Astrocyte of the spinal cord (primary cell): ENCODE data around the gene RHCG.

Experiments
- DNase-seq: peaks from one replicate; pipeline ENCODE4 v3.0.0; 2011; ENCODE audit warnings: low read depth, low spot score
- H3K4me3 ChIP-seq: 2 replicates; pipeline ENCODE4 v1.5.1; 2011; ENCODE audit warnings: low read depth, mild to moderate bottlenecking, low read length, moderate library complexity
- CTCF ChIP-seq: IDR thresholded peaks from 2 replicates; pipeline ENCODE4 v1.5.1; 2012; ENCODE audit warnings: low read depth, mild to moderate bottlenecking, low read length, inconsistent platforms
- in situ Hi-C: cut with HindIII; loops from 2 replicates; pipeline ENCODE4 v1.10.0; 2017; ENCODE audit warnings: low sequenced_read_pairs

The RHCG gene

GRCh38 chr15:89530976-89531375, 34.6 kb upstream of the RHCG start:
- in situ Hi-C loops: no loop called here
- DNase-seq: no peak
- no peak for TF ChIP-seq CTCF
- H3K4me3 ChIP-seq: no peak overlapping the region

GRCh38 chr15:89528757-89529352, 32.5 kb upstream of the RHCG start:
- in situ Hi-C loops: no loop called here
- no peak for TF ChIP-seq CTCF

DNA sequence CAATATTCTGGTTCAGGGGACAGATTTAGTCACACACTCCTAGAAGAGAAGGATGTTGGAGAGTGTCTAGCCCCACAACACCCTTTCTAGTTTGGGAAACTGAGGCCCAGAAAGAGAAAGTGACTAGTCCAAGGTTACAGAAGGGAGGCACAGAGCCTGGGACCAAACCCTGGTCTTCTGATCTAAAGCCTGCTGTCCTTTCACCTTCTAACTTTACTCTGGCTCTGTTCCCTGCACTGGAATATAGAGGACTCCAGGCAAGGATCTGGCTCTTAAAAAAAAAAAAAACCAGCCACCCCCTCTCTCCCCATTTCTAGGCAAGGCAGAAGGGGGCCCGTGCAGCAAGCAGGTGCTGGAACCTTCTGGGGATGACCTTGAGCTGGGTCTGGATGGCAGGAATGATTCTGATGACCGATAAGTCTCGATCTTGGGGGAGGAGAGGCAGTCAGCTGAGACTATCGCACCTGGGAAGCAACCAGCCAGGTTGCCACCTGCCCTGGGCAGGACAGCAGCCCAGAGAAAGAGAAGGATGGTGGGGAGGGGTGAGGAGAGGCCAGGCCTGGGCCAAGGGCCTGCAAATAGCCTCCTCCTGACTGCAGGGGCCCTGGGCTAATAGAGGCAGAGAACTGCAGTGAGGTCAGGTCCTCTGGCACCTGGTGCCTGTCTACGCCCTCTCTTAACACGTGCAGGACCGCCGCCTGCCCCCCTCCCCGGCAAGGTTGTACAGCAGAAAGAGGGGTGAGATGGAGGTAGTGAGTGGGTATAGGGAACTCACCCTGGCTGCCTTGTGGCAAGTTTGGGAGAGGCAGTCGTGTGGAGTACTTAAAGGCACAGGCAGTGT, 30.4 kb upstream of the RHCG start:
- TF ChIP-seq CTCF: no peak
- in situ Hi-C loops: no loop called here
- no peak for DNase-seq
- H3K4me3 ChIP-seq: no peak overlapping the region

More at GRCh38 chr15:89528757-89529352, 32.5 kb upstream of the RHCG start:
- H3K4me3 ChIP-seq: no peak overlapping the region
- no peak for DNase-seq

GRCh38 chr15:89526181-89526580, 29.8 kb upstream of the RHCG start:
- in situ Hi-C loops: no loop called here
- TF ChIP-seq CTCF: no peak

DNA sequence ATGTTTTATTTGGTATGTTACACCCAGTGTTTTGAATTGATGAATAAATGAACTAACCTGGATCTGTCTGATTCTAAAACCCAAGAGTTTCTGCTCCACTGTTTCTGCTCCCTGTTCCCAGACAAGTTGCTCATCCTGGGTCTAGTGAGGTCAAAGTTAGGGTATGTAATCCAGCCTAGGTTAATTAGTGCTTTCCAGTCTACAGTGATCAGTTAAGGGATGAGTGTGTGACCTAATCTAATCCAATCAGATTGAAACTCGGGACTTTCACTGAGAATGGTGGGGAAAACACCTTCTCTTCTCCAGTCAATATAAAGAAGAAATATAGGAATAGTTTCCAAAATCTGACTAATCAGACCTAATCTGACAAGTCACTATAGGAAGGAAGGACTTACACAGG, 27.8 kb upstream of the RHCG start:
- no peak overlapping the region for H3K4me3 ChIP-seq
- in situ Hi-C loops: no loop called here
- no peak for TF ChIP-seq CTCF
- no peak for DNase-seq

More at GRCh38 chr15:89526181-89526580, 29.8 kb upstream of the RHCG start:
- DNase-seq: no peak
- no peak overlapping the region for H3K4me3 ChIP-seq

- no peak overlapping the region for H3K4me3 ChIP-seq
- in situ Hi-C loops: no loop called here
- TF ChIP-seq CTCF: no peak
- DNase-seq: no peak
Observed at GRCh38 chr15:89523101-89523500, 26.7 kb upstream of the RHCG start.
